GM18526 (cell line): ENCODE measurements around the gene VIT.

Source experiments
- POLR2A ChIP-seq: IDR thresholded peaks from 3 replicates; pipeline ENCODE4 v1.6.1; 2011; ENCODE audit not compliant: insufficient read length; ENCODE audit errors: extremely low read depth

VIT gene

DNA sequence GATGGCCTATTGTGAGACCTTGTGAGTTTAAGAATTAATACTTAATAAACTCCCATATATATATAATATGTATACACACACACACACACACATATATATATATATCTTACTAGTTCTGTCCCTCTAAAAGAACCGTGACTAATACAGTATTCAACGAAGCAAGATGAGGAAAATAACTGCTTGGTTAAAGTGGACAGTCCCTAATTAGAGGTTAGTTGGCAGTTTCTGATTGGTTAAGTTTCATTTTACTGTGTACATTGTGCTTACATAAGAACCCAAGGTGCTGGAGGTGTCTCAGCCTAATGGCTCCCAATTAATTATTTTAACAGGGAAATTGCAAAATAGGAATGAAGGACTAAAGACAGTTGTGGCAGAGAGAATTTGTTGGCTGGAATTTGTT lies 137.7 kb downstream of the VIT start:
- no peak for TF ChIP-seq POLR2A

DNA sequence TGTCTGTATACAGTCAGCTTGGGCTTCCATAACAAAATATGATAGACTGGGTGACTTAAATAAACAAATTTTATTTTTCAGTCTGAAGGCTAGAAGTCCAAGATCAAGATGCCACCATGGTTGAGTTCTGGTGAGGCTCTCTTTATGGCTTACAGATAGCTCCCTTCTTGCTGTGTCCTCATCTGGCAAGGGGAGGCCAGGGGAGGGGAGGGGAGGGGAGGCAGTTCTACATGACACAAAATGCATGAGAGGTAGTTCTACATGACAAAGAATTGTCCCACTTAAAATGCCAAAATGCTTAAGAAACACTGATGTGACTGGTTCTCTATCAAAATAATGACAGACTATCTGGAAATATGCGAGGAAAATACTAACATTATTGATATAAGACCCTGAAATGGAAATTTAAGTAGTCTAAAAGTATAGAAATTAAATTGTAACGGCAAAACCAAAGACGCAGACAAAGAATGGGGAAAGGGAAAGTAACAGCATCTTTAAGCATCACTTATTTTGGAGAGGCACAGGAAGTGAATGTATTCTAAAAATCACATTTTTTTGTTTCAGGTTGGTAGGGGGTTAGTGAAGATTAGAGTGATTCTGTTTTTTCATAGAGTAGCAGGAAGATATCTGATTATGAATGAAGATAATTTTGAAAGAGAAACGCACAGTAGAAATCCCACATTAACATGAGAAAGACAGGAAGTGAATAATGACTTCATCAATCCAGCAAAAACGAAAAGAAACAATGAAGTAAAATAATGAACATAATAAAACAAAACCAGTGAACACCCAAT lies 138.4 kb downstream of the VIT start:
- TF ChIP-seq POLR2A, result no peak

DNA sequence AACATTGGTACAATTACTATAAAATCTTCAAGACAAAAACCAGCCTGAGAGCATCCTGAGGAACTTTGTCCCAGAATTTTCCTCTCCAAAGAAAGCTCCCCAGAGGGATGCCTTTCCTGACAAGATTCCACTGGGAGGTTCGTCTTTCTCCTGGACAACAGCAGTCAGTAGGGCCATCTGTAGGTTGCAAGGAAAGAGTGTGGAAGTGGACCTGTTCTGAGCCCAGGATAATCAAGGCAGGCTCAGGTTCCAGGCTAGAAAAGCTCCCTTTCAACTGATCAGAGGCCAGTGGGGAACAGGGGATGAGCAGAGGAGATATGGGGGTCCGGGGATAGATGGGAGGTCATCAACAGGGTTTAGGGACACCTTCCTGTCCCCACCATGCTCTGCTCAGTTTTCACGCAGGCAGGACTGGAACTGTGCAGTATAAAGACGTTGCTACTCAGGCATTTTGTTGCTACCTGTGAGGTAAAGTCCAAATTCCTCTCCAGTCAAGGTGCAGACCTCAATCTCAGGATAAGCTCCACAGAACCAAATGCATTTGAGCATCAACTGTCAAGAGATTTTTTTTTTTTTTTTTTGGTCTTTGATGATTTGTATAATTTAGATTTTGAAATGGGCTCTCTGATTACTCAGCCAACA lies 143.6 kb downstream of the VIT start:
- no peak for TF ChIP-seq POLR2A

DNA sequence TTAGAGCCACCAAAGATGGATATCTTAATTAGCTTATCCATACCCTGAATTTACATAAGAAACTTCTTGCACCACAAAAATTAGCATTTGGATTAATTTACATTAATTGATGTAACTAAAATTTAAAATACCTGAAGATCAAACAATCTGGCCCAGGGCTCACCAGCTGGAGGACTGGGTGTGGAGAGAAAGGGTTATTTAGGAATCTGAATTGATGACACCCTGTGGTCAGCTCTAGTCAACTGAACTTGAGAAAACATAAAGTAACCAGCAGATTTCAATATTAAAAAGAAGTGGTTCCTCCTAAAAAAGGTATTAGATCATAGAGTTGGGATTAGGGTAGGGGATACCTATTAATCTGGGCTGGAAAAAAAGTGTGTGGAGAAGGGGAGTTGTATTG lies 147.3 kb downstream of the VIT start:
- no peak for TF ChIP-seq POLR2A

DNA sequence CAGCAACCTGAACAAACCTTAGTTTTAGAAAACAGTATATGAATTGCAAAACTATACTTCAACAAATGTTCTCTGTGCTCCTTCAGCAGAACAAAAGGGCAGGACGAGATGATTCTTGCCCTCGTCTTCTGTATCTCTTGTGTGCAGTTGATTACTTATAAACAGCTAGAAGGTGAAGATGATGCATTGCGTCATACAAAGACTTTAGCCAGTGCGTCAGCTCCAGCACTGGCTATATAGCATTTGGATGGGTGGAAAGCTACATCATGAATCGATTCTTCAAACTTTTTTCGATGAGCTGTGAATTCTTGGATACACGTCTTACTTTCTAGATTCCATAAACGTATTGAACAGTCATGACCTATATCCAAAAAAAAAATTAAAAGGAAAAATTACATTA lies 152.8 kb downstream of the VIT start:
- no peak for TF ChIP-seq POLR2A

DNA sequence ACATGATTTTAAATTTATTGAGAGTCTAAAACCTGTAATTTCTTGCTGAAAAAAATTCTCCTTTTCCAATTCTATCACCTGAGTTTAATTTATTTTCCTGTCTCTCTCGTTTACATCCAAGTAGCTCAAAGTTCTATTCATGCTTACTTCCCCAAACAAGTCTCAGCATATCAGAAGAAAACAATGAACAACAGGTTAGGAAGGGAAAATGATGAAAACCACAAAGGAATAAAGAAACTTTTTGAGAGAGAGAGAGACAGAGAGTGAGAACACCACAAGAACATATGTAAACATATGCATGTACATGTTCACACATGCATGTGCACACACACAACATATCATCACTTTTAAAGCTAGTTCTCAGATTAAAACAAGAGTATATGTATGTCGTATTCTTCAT lies 157.7 kb downstream of the VIT start:
- TF ChIP-seq POLR2A, result no peak

DNA sequence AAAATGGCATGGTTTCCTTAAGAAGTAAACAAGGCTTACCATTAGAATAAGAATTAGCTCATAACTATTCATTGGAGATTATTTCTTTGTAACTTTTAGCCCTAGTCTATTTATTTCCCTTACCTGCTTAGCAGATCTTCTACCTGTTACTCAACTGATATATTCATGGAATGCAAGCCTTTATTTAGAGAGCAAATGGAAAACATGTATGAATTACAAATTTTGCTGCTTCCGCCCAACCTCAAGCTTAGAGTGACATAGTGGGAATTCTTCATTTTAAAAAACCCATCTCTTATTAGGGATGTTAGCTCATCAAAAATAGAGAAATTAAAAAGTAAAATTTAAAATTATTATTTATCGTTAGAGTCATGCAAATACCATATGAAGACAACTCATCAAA lies 158.9 kb downstream of the VIT start:
- TF ChIP-seq POLR2A, result no peak

DNA sequence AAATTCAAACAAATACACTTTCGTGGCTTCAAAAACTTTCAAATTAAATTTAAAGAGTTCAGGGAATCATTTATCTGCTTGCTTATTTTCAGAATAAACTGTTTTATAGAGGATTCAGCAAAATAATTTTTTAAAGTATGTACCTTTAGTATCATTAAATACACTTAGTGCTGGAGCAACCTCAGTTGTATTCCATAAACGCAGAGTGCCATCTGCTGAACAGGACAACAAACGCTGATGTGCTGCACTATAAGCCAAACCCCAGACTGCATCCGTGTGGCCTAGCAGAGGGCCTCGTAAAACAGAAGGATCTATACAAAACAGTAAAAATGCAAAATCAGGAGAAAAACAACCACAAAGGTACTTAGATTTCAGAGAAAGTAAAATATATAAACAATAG lies 161.2 kb downstream of the VIT start:
- TF ChIP-seq POLR2A, result no peak

DNA sequence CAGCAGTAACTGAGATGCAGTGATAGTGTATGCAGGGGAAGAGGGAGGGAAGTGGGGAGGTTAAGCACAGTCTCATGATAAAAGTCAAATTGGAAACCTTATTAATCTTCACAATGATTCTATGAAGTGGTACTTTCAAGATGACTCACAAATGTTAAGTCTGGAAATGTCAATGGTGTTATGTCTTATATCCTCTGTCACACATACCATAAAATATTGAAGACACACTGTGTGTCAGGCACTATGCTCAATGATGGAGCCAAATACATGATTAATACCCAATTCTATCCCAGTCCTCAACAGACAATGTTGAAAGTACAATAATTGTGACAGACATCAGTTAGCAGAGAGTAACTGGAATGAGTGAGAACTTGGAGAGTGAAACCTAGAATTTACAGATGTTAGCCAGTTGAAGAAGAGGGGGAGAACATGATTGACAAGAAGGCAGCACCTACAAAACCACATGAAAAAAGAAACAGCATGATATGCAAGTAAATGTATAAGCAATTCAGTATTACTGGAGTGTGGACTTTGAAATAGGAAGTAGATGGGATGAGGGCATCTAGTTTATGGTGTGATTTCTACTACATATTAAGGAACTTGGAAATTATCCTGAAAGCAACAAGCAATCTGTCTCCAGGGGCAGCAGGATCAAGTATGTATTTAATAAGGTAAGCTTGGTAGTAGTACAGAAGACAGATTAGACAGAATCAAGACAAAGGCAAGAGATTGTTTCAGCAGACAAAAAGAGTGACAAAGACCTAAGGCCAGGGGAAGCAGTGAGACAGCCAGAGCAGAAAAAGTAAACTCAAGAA lies 162.3 kb downstream of the VIT start:
- no peak for TF ChIP-seq POLR2A

DNA sequence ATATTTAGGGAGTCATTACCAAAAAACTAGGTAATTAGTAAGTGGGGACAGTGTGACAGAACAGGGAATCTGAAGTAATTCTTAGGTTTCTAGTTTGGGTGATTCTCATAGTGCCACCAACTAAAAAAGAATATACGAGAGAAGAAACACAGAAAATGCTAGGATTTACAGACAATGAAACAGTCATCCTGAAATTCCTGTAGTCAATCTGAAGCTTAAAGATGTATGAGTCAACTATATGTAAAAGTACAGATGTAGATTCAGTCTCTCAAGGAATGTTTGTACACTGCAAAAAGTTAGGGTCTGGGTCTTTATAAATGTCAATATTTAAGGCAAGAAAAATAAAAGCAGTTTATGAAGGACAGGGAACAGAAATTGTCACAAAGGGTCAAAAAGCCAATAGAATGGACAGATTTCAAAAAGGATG lies 162.9 kb downstream of the VIT start:
- no peak for TF ChIP-seq POLR2A

DNA sequence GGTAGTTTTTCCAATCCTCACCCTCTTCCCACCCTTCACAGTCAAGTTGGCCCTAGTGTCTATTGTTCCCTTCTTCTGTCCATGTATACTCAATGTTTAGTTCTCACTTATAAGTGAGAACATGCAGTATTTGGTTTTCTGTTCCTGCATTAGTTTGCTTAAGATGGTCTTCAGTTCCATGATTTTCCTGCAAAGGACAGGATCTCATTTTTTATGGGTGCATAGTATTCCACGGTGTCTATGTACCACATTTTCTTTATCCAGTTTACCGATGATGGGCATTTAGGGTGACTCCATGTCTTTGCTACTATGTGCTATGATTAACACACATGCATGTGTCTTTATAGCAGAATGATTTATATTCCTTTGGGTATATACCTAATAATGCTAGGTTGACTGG lies 165.4 kb downstream of the VIT start:
- TF ChIP-seq POLR2A, result no peak
